Mucosa of gallbladder (tissue), 1 donor: ENCODE data around the gene FXYD3. TPM values are rescaled to one million over a fixed set of nuclear protein-coding genes. Genes with fewer than 3 reads are reported as not detected.

Source experiments
- DNase-seq: peaks from one replicate; pipeline ENCODE4 v3.0.0-alpha.2; 2020; ENCODE audit warnings: low spot score
- total RNA-seq: library from RNA; stranded (reverse); gene quantifications from one replicate; pipeline ENCODE4 v1.2.1, GENCODE V29; 2021
- donor health status: DM: no; HTN: no; CAD: no.

Gene FXYD3
- total RNA-seq, 1 donor from 2014 or later: 139 TPM

GRCh38 chr19:35160629-35161433, 45.2 kb downstream of the FXYD3 start:
- no peak for DNase-seq

GRCh38 chr19:35161434-35161743, 45.8 kb downstream of the FXYD3 start:
- no peak for DNase-seq

GRCh38 chr19:35162471-35163326, 47.1 kb downstream of the FXYD3 start:
- DNase-seq: no peak

DNA sequence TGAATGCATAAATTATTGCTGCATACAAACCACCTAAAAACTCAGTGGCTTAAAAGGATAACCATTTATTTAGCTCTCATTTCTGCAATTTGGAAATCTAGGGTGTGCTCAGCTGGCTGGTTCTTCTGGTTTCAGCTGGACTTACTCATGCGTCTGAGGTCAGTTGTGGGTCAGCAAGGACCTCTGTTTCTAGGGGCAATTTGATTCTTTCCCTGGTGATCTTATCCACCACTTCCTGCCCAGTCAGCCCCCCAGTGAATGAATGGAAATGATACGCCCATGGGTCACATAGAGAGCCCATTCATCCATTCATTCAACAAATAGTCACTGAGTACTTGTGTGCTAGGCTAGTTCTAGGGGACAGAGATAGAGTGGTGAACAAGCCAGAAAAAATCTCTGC, 48.8 kb downstream of the FXYD3 start:
- DNase-seq: no peak

DNA sequence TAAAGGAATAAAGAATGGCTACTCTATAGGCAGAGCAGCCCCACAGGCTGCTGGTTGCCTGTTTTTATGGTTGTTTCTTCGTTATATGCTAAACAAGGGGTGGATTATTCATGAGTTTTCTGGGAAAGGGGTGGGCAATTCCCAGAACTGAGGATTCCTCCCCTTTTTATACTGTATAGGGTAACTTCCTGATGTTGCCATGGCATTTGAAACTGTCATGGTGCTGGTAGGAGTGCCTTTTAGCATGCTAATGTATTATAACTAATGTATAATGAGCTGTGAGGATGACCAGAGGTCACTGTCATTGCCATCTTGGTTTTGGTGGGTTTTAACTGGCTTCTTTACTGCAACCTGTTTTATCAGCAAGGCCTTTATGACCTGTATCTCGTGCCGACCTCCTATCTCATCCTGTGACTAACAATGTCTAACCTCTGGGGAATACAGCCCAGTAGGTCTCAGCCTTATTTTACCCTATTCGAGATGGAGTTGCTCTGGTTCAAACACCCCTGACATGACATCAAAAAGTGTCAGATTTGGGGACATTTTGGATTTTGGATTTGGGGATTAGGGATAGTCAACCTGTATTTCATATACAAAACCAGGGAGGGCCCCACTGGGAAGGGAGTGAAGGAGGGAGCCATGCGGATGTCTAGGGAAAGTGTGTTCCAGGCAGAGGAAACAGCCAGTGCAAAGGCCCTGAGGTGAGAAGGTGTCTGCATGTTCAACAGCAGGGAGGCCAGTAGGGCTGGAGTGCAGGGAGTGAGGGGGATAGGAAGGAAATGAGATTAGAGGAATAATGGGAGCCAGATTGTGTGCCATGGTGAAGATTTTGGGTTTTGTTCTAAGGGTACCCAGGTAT, 49.8 kb downstream of the FXYD3 start:
- DNase-seq: no peak

DNA sequence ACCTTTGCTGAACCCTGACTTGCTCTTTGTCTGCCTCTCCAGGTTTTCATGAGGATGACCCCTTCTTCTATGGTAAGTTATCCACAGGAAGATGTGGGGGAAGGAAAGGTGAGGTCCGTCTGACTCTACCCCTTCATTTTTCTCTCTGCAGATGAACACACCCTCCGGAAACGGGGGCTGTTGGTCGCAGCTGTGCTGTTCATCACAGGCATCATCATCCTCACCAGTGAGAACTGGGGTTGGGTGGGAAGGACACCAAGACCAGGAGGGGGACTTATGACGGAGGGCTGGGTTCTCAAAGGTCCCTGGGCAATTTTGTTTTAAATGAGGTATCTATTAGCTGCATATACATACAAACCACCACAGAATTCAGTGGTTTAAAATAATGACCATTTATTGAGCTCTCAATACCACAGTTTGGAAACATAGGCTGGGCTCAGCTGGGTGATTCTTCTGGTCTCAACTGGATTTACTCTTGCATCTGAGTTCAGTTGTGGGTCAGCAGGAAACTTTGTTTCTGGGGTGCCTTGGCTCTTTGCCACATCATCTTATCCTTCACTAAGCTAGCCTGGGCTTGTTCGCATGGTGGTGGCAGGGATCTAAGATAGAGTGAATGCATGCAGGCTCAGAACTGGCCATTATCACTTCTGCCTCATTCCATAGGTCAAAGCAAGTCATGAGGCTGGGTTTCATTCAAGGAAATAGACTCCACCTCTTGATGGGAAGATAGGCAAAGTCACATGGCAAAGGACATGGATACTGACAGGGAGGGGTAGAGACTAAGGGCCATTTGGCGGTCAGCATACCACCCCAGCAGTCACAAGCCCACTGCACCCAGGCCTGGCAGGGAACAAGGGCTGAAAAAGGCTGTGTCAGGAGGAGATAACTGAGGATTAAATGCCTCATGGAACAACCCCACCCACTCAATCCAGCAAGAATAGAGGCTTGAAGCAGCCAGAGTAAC, 50.8 kb downstream of the FXYD3 start:
- no peak for DNase-seq

GRCh38 chr19:35167251-35168119, 51.9 kb downstream of the FXYD3 start:
- DNase-seq: no peak

GRCh38 chr19:35168196-35168595, 52.6 kb downstream of the FXYD3 start:
- DNase-seq: peak; percentile 47

DNA sequence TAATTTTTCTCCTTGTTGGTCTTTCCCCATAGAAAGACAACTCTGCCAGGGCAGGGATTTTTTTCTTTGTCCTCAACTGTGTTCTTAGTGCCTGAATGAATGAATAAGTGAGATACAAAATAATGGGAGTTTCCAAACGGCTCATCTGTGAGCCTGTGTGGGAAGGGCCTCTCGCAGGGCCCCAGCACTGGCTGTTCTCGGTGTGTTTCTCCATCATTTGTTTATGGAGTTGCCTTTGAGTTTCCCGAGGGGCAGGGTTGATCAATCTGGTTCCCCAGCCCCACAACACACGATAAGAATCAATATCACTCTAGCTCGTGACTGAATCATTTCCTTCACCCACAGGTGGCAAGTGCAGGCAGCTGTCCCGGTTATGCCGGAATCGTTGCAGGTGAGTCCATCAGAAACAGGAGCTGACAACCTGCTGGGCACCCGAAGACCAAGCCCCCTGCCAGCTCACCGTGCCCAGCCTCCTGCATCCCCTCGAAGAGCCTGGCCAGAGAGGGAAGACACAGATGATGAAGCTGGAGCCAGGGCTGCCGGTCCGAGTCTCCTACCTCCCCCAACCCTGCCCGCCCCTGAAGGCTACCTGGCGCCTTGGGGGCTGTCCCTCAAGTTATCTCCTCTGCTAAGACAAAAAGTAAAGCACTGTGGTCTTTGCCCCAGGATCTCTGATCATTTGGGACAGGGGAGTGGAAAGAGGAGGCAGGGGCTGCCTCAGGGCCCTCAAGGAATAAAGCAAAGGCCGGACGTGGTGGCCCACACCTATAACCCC, 53.8 kb downstream of the FXYD3 start:
- no peak for DNase-seq

- no peak for DNase-seq
Observed at GRCh38 chr19:35170359-35171061, 54.9 kb downstream of the FXYD3 start.

DNA sequence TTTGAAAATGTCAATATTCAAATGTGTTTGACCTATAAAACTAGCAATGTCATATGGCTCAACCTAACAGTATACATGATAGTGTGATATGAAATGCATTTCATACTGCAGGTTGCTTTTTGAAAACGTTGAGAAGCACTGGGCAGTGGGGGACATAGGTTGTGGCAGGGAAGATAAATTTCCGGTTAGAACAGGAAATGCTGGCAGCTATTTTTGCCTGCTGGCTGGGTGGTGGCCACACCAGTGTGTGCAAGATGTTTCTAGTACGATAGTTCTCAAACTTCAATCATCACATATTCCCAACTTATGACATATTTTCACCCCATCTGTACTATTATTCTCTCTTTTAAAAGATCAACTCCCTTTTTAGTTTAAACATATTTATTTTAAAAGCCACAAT, 56.1 kb downstream of the FXYD3 start:
- no peak for DNase-seq

Other genes with a start within 250 kb of the FXYD3 start
- gene ZNF30, start 188.9 kb upstream of the FXYD3 start, total RNA-seq: 3.8 TPM
- gene ZNF792, start 151.6 kb upstream of the FXYD3 start, total RNA-seq: 8.9 TPM
- gene GRAMD1A, start 115.5 kb upstream of the FXYD3 start, total RNA-seq: 31.7 TPM
- gene SCN1B, start 85.4 kb upstream of the FXYD3 start, total RNA-seq: 4.8 TPM
- 21.4 TPM for gene HPN, start 74.1 kb upstream of the FXYD3 start, total RNA-seq
- 8.9 TPM for gene LGI4, start 19.2 kb downstream of the FXYD3 start, total RNA-seq
- 94.0 TPM for gene FXYD1, start 23.0 kb downstream of the FXYD3 start, total RNA-seq
- not detected for gene FXYD7, start 27.4 kb downstream of the FXYD3 start, total RNA-seq
- gene FXYD5, start 38.9 kb downstream of the FXYD3 start, total RNA-seq: 88.4 TPM
- gene FAM187B, start 112.9 kb downstream of the FXYD3 start, total RNA-seq: not detected
- gene LSR, start 133.2 kb downstream of the FXYD3 start, total RNA-seq: 229 TPM
- gene USF2, start 153.1 kb downstream of the FXYD3 start, total RNA-seq: 174 TPM
- gene HAMP, start 166.7 kb downstream of the FXYD3 start, total RNA-seq: 1.2 TPM
- gene MAG, start 176.3 kb downstream of the FXYD3 start, total RNA-seq: not detected
- 4.2 TPM for gene CD22, start 213.4 kb downstream of the FXYD3 start, total RNA-seq
- not detected for gene FFAR1, start 232.1 kb downstream of the FXYD3 start, total RNA-seq
- gene FFAR3, start 242.6 kb downstream of the FXYD3 start, total RNA-seq: 0.29 TPM